H9 (cell line): ENCODE measurements around the gene LARP6. TPM values are rescaled to one million over a fixed set of nuclear protein-coding genes. Genes with fewer than 3 reads are reported as not detected.

Experiments
- DNase-seq: peaks from one replicate; pipeline ENCODE4 v3.0.0-alpha.2; 2017
- H2AFZ ChIP-seq: one replicate; pipeline ENCODE4 v1.6.1; 2013; ENCODE audit warnings: mild to moderate bottlenecking, low read length, control low read depth, moderate library complexity
- H2AK5ac ChIP-seq: 2 replicates; pipeline ENCODE4 v1.6.1; 2013; ENCODE audit warnings: low read length, control low read depth, mixed read lengths; ENCODE audit not compliant: insufficient read length
- H2BK120ac ChIP-seq: one replicate; pipeline ENCODE4 v1.6.1; 2013; ENCODE audit warnings: low read depth, mild to moderate bottlenecking, low read length, control low read depth, inconsistent platforms; ENCODE audit not compliant: poor library complexity, severe bottlenecking
- H2BK12ac ChIP-seq: 2 replicates; pipeline ENCODE4 v1.6.1; 2013; ENCODE audit warnings: low read length, control low read depth, mixed read lengths, low read depth; ENCODE audit not compliant: insufficient read length
- H2BK15ac ChIP-seq: 2 replicates; pipeline ENCODE4 v1.6.1; 2013; ENCODE audit warnings: low read depth, low read length, control low read depth
- H2BK20ac ChIP-seq: one replicate; pipeline ENCODE4 v1.6.1; 2013; ENCODE audit warnings: low read depth, mild to moderate bottlenecking, low read length, control low read depth, inconsistent platforms; ENCODE audit not compliant: poor library complexity, severe bottlenecking
- H2BK5ac ChIP-seq: 2 replicates; pipeline ENCODE4 v1.6.1; 2013; ENCODE audit warnings: low read length, control low read depth, mixed read lengths; ENCODE audit not compliant: insufficient read length
- H3K14ac ChIP-seq: 2 replicates; pipeline ENCODE4 v1.6.1; 2013; ENCODE audit warnings: low read length, control low read depth; ENCODE audit not compliant: insufficient read depth
- H3K18ac ChIP-seq: 2 replicates; pipeline ENCODE4 v1.6.1; 2013; ENCODE audit warnings: low read depth, mild to moderate bottlenecking, mixed read lengths, low read length, control low read depth; ENCODE audit not compliant: insufficient read length
- H3K23ac ChIP-seq: 2 replicates; pipeline ENCODE4 v1.6.1; 2013; ENCODE audit warnings: low read length, control low read depth, mixed read lengths, low read depth; ENCODE audit not compliant: insufficient read length
- H3K23me2 ChIP-seq: 2 replicates; pipeline ENCODE4 v1.6.1; 2013; ENCODE audit warnings: low read depth, mild to moderate bottlenecking, mixed read lengths, low read length, control low read depth; ENCODE audit not compliant: insufficient read length, poor library complexity, severe bottlenecking
- H3K27ac ChIP-seq: 2 replicates; pipeline ENCODE4 v1.5.1; 2013; ENCODE audit warnings: low read length, control low read depth, mixed read lengths, low read depth; ENCODE audit not compliant: insufficient read length
- H3K27me3 ChIP-seq: 2 replicates; pipeline ENCODE4 v1.6.1; 2013; ENCODE audit warnings: low read length, control low read depth, inconsistent platforms; ENCODE audit not compliant: insufficient read depth
- H3K4ac ChIP-seq: 2 replicates; pipeline ENCODE4 v1.6.1; 2013; ENCODE audit warnings: low read depth, mild to moderate bottlenecking, control low read depth, inconsistent platforms, low read length, moderate library complexity
- H3K4me1 ChIP-seq: 2 replicates; pipeline ENCODE4 v1.6.1; 2013; ENCODE audit warnings: low read length, control low read depth, inconsistent platforms; ENCODE audit not compliant: insufficient read depth
- H3K4me2 ChIP-seq: 2 replicates; pipeline ENCODE4 v1.6.1; 2013; ENCODE audit warnings: low read length, control low read depth, mixed read lengths; ENCODE audit not compliant: insufficient read length, insufficient read depth
- H3K56ac ChIP-seq: 2 replicates; pipeline ENCODE4 v1.6.1; 2013; ENCODE audit warnings: low read depth, mild to moderate bottlenecking, mixed read lengths, low read length, control low read depth; ENCODE audit not compliant: insufficient read length
- H3K79me1 ChIP-seq: 2 replicates; pipeline ENCODE4 v1.6.1; 2013; ENCODE audit warnings: low read depth, mild to moderate bottlenecking, moderate library complexity, low read length, control low read depth, inconsistent platforms; ENCODE audit not compliant: insufficient read depth, poor library complexity, severe bottlenecking
- H3K79me2 ChIP-seq: 2 replicates; pipeline ENCODE4 v1.6.1; 2013; ENCODE audit warnings: low read length, control low read depth, inconsistent platforms; ENCODE audit not compliant: insufficient read depth
- H3K9ac ChIP-seq: 2 replicates; pipeline ENCODE4 v1.6.1; 2013; ENCODE audit warnings: low read length, control low read depth, mixed read lengths; ENCODE audit not compliant: insufficient read length; ENCODE audit errors: extremely low read depth
- H3K9me3 ChIP-seq: one replicate; pipeline ENCODE4 v1.6.1; 2013; ENCODE audit warnings: low read depth, low read length, inconsistent platforms; ENCODE audit not compliant: control insufficient read depth
- H3T11ph ChIP-seq: one replicate; pipeline ENCODE4 v1.6.1; 2013; ENCODE audit warnings: mild to moderate bottlenecking, low read length, control low read depth, inconsistent platforms
- H4K20me1 ChIP-seq: one replicate; pipeline ENCODE4 v1.6.1; 2013; ENCODE audit not compliant: control insufficient read depth, insufficient read length, insufficient read depth
- H4K5ac ChIP-seq: 2 replicates; pipeline ENCODE4 v1.6.1; 2013; ENCODE audit warnings: low read depth, mild to moderate bottlenecking, mixed read lengths, low read length, control low read depth; ENCODE audit not compliant: insufficient read length
- H4K8ac ChIP-seq: replicated peaks from 2 replicates; pipeline ENCODE4 v1.6.1; 2013; ENCODE audit warnings: low read length, control low read depth, mixed read lengths, low read depth; ENCODE audit not compliant: insufficient read length
- H4K91ac ChIP-seq: 2 replicates; pipeline ENCODE4 v1.6.1; 2013; ENCODE audit warnings: low read depth, mild to moderate bottlenecking, moderate library complexity, mixed read lengths, low read length, control low read depth; ENCODE audit not compliant: insufficient read length
- H3K27ac Mint-ChIP-seq, 3 experiments: 2 replicates in 2 of 3; 3 replicates in 1 of 3; pipeline ENCODE4 v1.8.0; 2020 to 2021; ENCODE audit warnings: mixed read lengths in 3 of 3, mild to moderate bottlenecking in 1 of 3, moderate library complexity in 1 of 3
- H3K27me3 Mint-ChIP-seq: 2 replicates; pipeline ENCODE4 v1.8.0; 2021; ENCODE audit warnings: low read depth, mild to moderate bottlenecking, moderate library complexity, mixed read lengths
- H3K36me3 Mint-ChIP-seq, 3 experiments: 2 replicates in 2 of 3; 3 replicates in 1 of 3; pipeline ENCODE4 v1.8.0; 2020 to 2021; ENCODE audit warnings: low read depth in 3 of 3, mixed read lengths in 3 of 3; ENCODE audit not compliant: insufficient read depth in 1 of 3
- H3K4me1 Mint-ChIP-seq, 2 experiments: 2 replicates each; pipeline ENCODE4 v1.8.0; 2020; ENCODE audit warnings: mixed read lengths in 2 of 2
- H3K4me3 Mint-ChIP-seq, 2 experiments: 2 replicates in 1 of 2; 3 replicates in 1 of 2; pipeline ENCODE4 v1.8.0; 2020 to 2021; ENCODE audit warnings: mild to moderate bottlenecking in 2 of 2, mixed read lengths in 2 of 2, moderate library complexity in 1 of 2
- H3K9me3 Mint-ChIP-seq, 2 experiments: 2 replicates in 1 of 2; 3 replicates in 1 of 2; pipeline ENCODE4 v1.8.0; 2020; ENCODE audit warnings: mild to moderate bottlenecking in 2 of 2, mixed read lengths in 2 of 2, moderate library complexity in 1 of 2
- WGBS: extraction: QIAGEN DNeasy Blood & Tissue Kit; methylation state at CpG from one replicate; pipeline ENCODE4 v1.1.7; 2013; ENCODE audit warnings: missing lambda C conversion rate, low lambda C conversion rate, mixed read lengths; ENCODE audit not compliant: insufficient read length; ENCODE audit errors: extremely low coverage; 5-methylcytosine and 5-hydroxymethylcytosine counted together
- total RNA-seq: library from RNA; stranded (reverse); gene quantifications from 2 replicates; pipeline ENCODE4 v1.2.1, GENCODE V29; 2021
- TF ChIP-seq, protein P1 (sequence below): fragments of 200-600 bp; sonication (generic); conservative IDR thresholded peaks from 3 replicates; pipeline ENCODE4 v1.8.0; 2021; ENCODE audit warnings: antibody characterized with exemption, mild to moderate bottlenecking

The LARP6 gene
- total RNA-seq, 1 experiment from 2014 or later, result 18.9 TPM

DNA sequence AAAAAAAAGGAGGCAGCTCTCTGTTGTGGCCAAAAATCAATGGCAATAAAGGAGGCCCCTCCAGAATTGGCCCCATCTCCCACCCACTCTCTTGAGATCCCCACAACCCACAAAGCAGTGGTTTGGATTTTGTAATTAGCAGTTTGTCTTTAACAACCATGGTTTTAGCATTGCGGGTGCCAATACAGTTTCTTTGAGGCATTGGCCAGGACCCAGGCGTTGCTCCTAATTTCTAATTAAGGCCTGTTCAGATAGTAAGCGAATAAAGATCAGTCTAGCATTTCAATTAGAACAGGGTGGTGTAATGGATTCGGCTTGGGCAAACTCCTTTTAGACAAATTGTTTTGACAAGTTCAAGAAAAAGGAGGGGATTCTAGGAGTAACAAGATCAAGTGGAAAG, 67.0 kb downstream of the LARP6 start:
- H3K56ac ChIP-seq, result no peak overlapping the region
- Mint-ChIP-seq H3K27ac (0 out of 7 replicates have a peak overlapping the region, but pooled peaks of 1 of the 3 experiments have one; percentile 28), H3K27me3 (peaks cover 1% of the 10 kb centered on the region; the same call in 1 of the 2 replicates), H3K4me1 (peaks cover 3 to 19% of the 10 kb centered on the region in 2 experiments; a peak in 2 of 4 replicates), H3K4me3 (no peak overlapping the region), H3K9me3 (no peaks in the 10 kb centered on the region), H3K36me3 (no peaks in the 10 kb centered on the region)
- peaks cover 2% of the 10 kb centered on the region; the same call in 1 of the 2 replicates for H3K4me1 ChIP-seq
- TF ChIP-seq, protein P1, sequence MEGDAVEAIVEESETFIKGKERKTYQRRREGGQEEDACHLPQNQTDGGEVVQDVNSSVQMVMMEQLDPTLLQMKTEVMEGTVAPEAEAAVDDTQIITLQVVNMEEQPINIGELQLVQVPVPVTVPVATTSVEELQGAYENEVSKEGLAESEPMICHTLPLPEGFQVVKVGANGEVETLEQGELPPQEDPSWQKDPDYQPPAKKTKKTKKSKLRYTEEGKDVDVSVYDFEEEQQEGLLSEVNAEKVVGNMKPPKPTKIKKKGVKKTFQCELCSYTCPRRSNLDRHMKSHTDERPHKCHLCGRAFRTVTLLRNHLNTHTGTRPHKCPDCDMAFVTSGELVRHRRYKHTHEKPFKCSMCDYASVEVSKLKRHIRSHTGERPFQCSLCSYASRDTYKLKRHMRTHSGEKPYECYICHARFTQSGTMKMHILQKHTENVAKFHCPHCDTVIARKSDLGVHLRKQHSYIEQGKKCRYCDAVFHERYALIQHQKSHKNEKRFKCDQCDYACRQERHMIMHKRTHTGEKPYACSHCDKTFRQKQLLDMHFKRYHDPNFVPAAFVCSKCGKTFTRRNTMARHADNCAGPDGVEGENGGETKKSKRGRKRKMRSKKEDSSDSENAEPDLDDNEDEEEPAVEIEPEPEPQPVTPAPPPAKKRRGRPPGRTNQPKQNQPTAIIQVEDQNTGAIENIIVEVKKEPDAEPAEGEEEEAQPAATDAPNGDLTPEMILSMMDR, result no peak
- H3K14ac ChIP-seq, result no peak overlapping the region
- H4K8ac ChIP-seq, result no peak overlapping the region
- H3K9me3 ChIP-seq, result no peaks in the 10 kb centered on the region
- no peak overlapping the region for H2BK12ac ChIP-seq
- H4K91ac ChIP-seq, result no peak overlapping the region
- DNase-seq, result no peak
- no peak overlapping the region for H2BK5ac ChIP-seq
- H4K20me1 ChIP-seq, result no peaks in the 10 kb centered on the region
- H3K27ac ChIP-seq, result no peak overlapping the region
- H2AFZ ChIP-seq, result no peak overlapping the region
- H3K79me1 ChIP-seq, result no peaks in the 10 kb centered on the region
- no peak overlapping the region for H3K4me2 ChIP-seq
- no peaks in the 10 kb centered on the region for H3K79me2 ChIP-seq
- H3K23ac ChIP-seq, result no peak overlapping the region
- H2BK120ac ChIP-seq, result no peak overlapping the region
- H4K5ac ChIP-seq, result no peak overlapping the region
- H2BK20ac ChIP-seq, result no peak overlapping the region
- no CpG with 5 or more reads among the region's 4 CpGs for WGBS
- no peaks in the 10 kb centered on the region for H3K23me2 ChIP-seq
- H3T11ph ChIP-seq, result no peak overlapping the region
- H3K4ac ChIP-seq, result no peak overlapping the region
- H3K9ac ChIP-seq, result no peak overlapping the region
- no peak overlapping the region for H3K18ac ChIP-seq
- no peak overlapping the region for H2AK5ac ChIP-seq
- no peaks in the 10 kb centered on the region for H3K27me3 ChIP-seq
- H2BK15ac ChIP-seq, result no peak overlapping the region
